Aorta (tissue), 4 donors: Measurements from ENCODE around the gene NUTM2A. TPM values are rescaled to one million over a fixed set of nuclear protein-coding genes. Genes with fewer than 3 reads are reported as not detected.

Experiments
- polyA plus RNA-seq, 2 donors: library from polyadenylated mRNA; stranded (reverse); fragments of 200-250 nt; gene quantifications; one replicate each; pipeline ENCODE4 v1.2.3, GENCODE V29; 2013
- total RNA-seq, 2 donors: library from RNA; stranded (reverse); fragmentation: NEBNext Ultra II Directional; extraction: Animal tissue kit (Norgen Biotek cat#: 25700); gene quantifications; one replicate each; pipeline ENCODE4 v1.2.1, GENCODE V29; 2021
- donor health status: healthy with polysubstance abuse.
- donor health status: Bipolar disorder and iron deficiency.
- donor health status: DM: no; HTN: no; CAD: no.
- donor health status: DM: yes; HTN: yes; CAD: no.

Gene NUTM2A
- total and polyA plus RNA-seq, 4 donors, result 0.59 to 1.0 (median 0.66) TPM; not detected in 1

Other genes with a start within 250 kb of the NUTM2A start
- not detected for gene FAM25A, start 205.2 kb upstream of the NUTM2A start, total RNA-seq
- not detected for gene FAM25A, start 205.2 kb upstream of the NUTM2A start, polyA plus RNA-seq
- gene GLUD1, start 130.6 kb upstream of the NUTM2A start, total RNA-seq, result 100 to 1,000 TPM; 107 to 118 TPM
- gene GLUD1, start 130.6 kb upstream of the NUTM2A start, polyA plus RNA-seq, result 10 to 100 TPM; 71.7 to 80.9 TPM
- gene SHLD2, start 130.2 kb upstream of the NUTM2A start, total RNA-seq, result 10 to 100 TPM; 18.7 to 24.2 TPM
- gene SHLD2, start 130.2 kb upstream of the NUTM2A start, polyA plus RNA-seq, result 10 to 100 TPM; 15.6 to 24.5 TPM
- gene NUTM2D, start 132.3 kb downstream of the NUTM2A start, total RNA-seq, result 1 to 10 TPM; 2.7 to 4.1 TPM
- 1 to 10 TPM; 1.5 to 2.3 TPM for gene NUTM2D, start 132.3 kb downstream of the NUTM2A start, polyA plus RNA-seq